Body of pancreas (tissue), 4 donors: ENCODE data around the gene ELF2.

Experiments used
- POLR2A ChIP-seq, 3 donors: fragments of 450-650 bp; IDR thresholded peaks; one replicate each; pipeline ENCODE4 v1.6.1; 2016; ENCODE audit warnings: antibody characterized with exemption in 3 of 3, mild to moderate bottlenecking in 2 of 3
- TF ChIP-seq, protein P1 (sequence below), 7 experiments: fragments of 450-650 bp in 4 of 7; fragments of 200-600 bp in 3 of 7; sonication (generic) in 3 of 7; IDR thresholded peaks; one replicate each; pipeline ENCODE4 v1.5.1; 2016 to 2019; ENCODE audit warnings: antibody characterized with exemption in 7 of 7

DNA sequence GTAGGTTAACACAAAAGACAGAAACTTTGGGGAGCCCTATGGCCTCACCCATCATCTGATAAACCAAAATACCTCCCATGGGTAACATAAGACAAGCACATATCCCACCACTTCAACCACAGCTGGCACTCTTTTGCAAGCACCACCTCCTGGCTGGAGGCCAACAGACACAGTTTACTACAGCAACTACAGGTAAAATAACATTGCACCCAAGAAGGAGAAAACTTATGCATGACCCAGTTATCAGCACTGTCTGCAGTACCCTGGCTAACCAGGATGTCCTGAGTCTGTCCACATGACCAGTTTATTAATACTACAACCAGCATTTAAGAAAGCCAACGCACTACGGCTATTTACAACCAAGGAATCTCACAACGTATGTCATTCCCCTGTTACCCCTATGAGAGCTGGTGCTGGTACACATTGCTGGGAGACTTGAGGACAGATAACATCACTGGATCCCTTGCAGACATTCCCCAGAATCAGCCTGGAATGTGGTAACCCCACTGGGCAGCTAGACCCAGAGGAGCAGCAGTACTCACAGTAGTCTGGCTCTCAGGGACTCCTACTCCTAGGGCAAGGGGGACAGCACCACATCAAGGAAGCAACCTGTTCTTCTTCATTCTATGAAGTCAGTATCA lies 32.0 kb downstream of the ELF2 start:
- TF ChIP-seq, protein P1, sequence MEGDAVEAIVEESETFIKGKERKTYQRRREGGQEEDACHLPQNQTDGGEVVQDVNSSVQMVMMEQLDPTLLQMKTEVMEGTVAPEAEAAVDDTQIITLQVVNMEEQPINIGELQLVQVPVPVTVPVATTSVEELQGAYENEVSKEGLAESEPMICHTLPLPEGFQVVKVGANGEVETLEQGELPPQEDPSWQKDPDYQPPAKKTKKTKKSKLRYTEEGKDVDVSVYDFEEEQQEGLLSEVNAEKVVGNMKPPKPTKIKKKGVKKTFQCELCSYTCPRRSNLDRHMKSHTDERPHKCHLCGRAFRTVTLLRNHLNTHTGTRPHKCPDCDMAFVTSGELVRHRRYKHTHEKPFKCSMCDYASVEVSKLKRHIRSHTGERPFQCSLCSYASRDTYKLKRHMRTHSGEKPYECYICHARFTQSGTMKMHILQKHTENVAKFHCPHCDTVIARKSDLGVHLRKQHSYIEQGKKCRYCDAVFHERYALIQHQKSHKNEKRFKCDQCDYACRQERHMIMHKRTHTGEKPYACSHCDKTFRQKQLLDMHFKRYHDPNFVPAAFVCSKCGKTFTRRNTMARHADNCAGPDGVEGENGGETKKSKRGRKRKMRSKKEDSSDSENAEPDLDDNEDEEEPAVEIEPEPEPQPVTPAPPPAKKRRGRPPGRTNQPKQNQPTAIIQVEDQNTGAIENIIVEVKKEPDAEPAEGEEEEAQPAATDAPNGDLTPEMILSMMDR (IDR thresholded peaks at IDR 0.05), result no peak
- no peak for TF ChIP-seq POLR2A (IDR thresholded peaks at IDR 0.05)
